MM.1S (cell line): Measurements from ENCODE around the gene NF2.

Experiments used
- DNase-seq: peaks from one replicate; pipeline ENCODE4 v3.0.0-alpha.2; 2015
- H2AFZ ChIP-seq: fragments of 300-600 bp; sonication (generic); 2 replicates; pipeline ENCODE4 v1.6.0; 2016; ENCODE audit warnings: antibody characterized with exemption, low read length
- H3F3A ChIP-seq: fragments of 300-600 bp; sonication (generic); 2 replicates; pipeline ENCODE4 v1.6.1; 2016; ENCODE audit warnings: mild to moderate bottlenecking, antibody characterized with exemption, low read length, moderate library complexity, mixed read lengths; ENCODE audit not compliant: insufficient read depth
- H3K27ac ChIP-seq: fragments of 300-600 bp; sonication (generic); 2 replicates; pipeline ENCODE4 v1.5.1; 2016; ENCODE audit warnings: mild to moderate bottlenecking, low read length
- H3K27me3 ChIP-seq: fragments of 300-600 bp; sonication (generic); replicated peaks from 2 replicates; pipeline ENCODE4 v1.6.0; 2016; ENCODE audit warnings: low read length; ENCODE audit not compliant: insufficient read depth
- H3K36me3 ChIP-seq: fragments of 300-600 bp; sonication (generic); replicated peaks from 2 replicates; pipeline ENCODE4 v1.6.1; 2016; ENCODE audit warnings: mild to moderate bottlenecking, low read length, mixed read lengths; ENCODE audit not compliant: insufficient read depth
- H3K4me1 ChIP-seq: fragments of 300-600 bp; sonication (generic); 2 replicates; pipeline ENCODE4 v1.6.1; 2016; ENCODE audit warnings: low read length, mixed read lengths
- H3K4me2 ChIP-seq: fragments of 300-600 bp; sonication (generic); 2 replicates; pipeline ENCODE4 v1.6.0; 2016; ENCODE audit warnings: low read depth, low read length
- H3K4me3 ChIP-seq: fragments of 300-600 bp; sonication (generic); 2 replicates; pipeline ENCODE4 v1.5.1; 2016; ENCODE audit warnings: low read length, mixed read lengths
- H3K79me2 ChIP-seq: fragments of 300-600 bp; sonication (generic); 2 replicates; pipeline ENCODE4 v1.6.1; 2016; ENCODE audit warnings: mixed run types, low read length, mixed read lengths
- H3K9ac ChIP-seq: fragments of 300-600 bp; sonication (generic); 2 replicates; pipeline ENCODE4 v1.6.1; 2016; ENCODE audit warnings: low read length, mixed read lengths
- H3K9me2 ChIP-seq: fragments of 300-600 bp; sonication (generic); replicated peaks from 2 replicates; pipeline ENCODE4 v1.6.1; 2016; ENCODE audit warnings: mild to moderate bottlenecking, low read length, mixed read lengths; ENCODE audit not compliant: insufficient read depth
- H3K9me3 ChIP-seq: fragments of 300-600 bp; sonication (generic); replicated peaks from 2 replicates; pipeline ENCODE4 v1.6.1; 2016; ENCODE audit warnings: mild to moderate bottlenecking, low read length, mixed read lengths; ENCODE audit not compliant: insufficient read depth
- H4K20me1 ChIP-seq: fragments of 300-600 bp; sonication (generic); 2 replicates; pipeline ENCODE4 v1.6.1; 2016; ENCODE audit warnings: mild to moderate bottlenecking, low read length, moderate library complexity, mixed read lengths; ENCODE audit not compliant: insufficient read depth
- EZH2 ChIP-seq: fragments of 300-600 bp; sonication (generic); optimal IDR thresholded peaks from 2 replicates; pipeline ENCODE3; 2017; ENCODE audit warnings: low read depth, mild to moderate bottlenecking, antibody characterized with exemption, low read length, mixed read lengths
- EZH2phosphoT487 ChIP-seq: fragments of 300-600 bp; sonication (generic); IDR thresholded peaks from 2 replicates; pipeline ENCODE4 v1.6.1; 2018; ENCODE audit warnings: antibody characterized with exemption, low read length
- TF ChIP-seq, protein P1 (sequence below): fragments of 300-600 bp; sonication (generic); IDR thresholded peaks from 2 replicates; pipeline ENCODE4 v1.5.1; 2016; ENCODE audit warnings: antibody characterized with exemption, low read length, mixed read lengths

Gene NF2

DNA sequence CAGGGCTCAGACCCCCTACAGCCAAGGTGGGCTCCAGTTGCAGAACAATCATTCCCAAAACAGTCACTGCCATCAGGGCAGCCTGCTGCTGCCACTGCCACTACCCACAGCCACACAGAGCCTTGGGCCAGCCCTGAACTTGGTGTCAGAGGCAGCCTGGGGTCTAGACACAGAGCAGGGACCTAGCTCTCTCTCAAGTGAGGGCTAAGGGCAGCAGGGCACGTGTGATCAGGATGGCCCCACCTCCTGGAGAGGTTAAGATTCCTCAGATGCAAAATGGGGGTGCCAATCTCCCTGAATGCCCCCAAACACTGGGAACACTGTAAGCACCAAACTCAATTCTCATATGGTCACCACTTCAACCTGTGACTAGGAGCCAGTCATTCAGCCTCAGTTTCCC, 132.0 kb downstream of the NF2 start:
- Histone ChIP-seq H3K27ac (no peak overlapping the region), H3K4me1 (no peaks in the 10 kb centered on the region), H3K9me3 (no peaks in the 10 kb centered on the region), H3K9ac (no peak overlapping the region), H3K4me3 (no peak overlapping the region), H4K20me1 (no peaks in the 10 kb centered on the region), H3K36me3 (no peaks in the 10 kb centered on the region), H3K79me2 (no peaks in the 10 kb centered on the region), H3F3A (no peaks in the 10 kb centered on the region), H2AFZ (no peak overlapping the region), H3K27me3 (no peaks in the 10 kb centered on the region), H3K9me2 (no peaks in the 10 kb centered on the region), H3K4me2 (no peak overlapping the region)
- TF ChIP-seq, protein P1, sequence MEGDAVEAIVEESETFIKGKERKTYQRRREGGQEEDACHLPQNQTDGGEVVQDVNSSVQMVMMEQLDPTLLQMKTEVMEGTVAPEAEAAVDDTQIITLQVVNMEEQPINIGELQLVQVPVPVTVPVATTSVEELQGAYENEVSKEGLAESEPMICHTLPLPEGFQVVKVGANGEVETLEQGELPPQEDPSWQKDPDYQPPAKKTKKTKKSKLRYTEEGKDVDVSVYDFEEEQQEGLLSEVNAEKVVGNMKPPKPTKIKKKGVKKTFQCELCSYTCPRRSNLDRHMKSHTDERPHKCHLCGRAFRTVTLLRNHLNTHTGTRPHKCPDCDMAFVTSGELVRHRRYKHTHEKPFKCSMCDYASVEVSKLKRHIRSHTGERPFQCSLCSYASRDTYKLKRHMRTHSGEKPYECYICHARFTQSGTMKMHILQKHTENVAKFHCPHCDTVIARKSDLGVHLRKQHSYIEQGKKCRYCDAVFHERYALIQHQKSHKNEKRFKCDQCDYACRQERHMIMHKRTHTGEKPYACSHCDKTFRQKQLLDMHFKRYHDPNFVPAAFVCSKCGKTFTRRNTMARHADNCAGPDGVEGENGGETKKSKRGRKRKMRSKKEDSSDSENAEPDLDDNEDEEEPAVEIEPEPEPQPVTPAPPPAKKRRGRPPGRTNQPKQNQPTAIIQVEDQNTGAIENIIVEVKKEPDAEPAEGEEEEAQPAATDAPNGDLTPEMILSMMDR, result no peak
- TF ChIP-seq EZH2 (no peak), EZH2phosphoT487 (no peak)
- DNase-seq, result no peak

DNA sequence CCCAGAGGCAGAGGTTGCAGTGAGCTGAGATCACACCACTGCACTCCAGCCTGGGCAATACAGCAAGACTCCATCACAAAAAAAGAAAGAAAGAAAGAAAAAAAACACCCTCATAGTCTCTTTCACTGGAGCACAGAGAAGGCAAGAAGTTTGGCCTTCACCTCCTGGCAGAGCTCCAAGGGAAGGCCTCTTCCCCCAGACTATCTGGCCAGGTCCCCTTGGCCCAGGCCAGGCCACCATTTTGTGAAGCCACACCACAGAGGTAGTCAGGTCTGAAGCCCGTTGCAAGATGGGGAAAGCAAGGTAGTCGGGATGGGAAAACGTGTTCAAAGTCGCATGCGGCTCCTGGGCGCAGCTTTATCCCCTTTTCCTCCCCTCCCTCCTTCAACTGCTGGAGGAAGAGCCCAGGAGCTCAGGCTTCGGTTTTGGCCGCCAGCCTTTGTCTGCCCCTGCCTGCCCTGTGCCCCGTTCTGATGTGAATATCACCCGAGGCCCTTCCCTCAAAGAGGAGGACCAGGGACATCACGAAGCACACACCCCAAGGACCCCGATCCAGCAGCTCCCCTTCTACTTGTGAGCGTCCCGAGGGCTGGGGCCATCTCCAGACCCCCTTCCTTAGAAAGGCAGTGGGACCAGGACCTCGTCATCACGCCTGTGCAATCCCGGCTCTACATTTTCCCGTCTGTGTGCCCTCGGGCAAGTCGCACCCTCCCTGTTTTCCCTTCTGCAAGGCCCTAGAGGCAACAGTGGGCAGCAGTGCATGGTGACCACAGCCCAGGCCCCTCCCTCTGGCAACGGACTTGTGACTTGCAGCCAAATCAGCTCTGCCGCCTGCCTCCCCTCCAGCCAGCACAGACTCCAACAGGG, 134.1 kb downstream of the NF2 start:
- Histone ChIP-seq H3K4me2 (no peak overlapping the region), H4K20me1 (no peaks in the 10 kb centered on the region), H3K27ac (no peak overlapping the region), H3K27me3 (no peaks in the 10 kb centered on the region), H3K9ac (no peak overlapping the region), H3K4me3 (no peak overlapping the region), H3K36me3 (no peaks in the 10 kb centered on the region), H3F3A (no peaks in the 10 kb centered on the region), H2AFZ (no peak overlapping the region), H3K9me3 (no peaks in the 10 kb centered on the region), H3K9me2 (no peaks in the 10 kb centered on the region), H3K4me1 (no peaks in the 10 kb centered on the region), H3K79me2 (no peaks in the 10 kb centered on the region)
- TF ChIP-seq EZH2, result no peak
- TF ChIP-seq, protein P1, result no peak
- no peak for TF ChIP-seq EZH2phosphoT487
- no peak for DNase-seq

DNA sequence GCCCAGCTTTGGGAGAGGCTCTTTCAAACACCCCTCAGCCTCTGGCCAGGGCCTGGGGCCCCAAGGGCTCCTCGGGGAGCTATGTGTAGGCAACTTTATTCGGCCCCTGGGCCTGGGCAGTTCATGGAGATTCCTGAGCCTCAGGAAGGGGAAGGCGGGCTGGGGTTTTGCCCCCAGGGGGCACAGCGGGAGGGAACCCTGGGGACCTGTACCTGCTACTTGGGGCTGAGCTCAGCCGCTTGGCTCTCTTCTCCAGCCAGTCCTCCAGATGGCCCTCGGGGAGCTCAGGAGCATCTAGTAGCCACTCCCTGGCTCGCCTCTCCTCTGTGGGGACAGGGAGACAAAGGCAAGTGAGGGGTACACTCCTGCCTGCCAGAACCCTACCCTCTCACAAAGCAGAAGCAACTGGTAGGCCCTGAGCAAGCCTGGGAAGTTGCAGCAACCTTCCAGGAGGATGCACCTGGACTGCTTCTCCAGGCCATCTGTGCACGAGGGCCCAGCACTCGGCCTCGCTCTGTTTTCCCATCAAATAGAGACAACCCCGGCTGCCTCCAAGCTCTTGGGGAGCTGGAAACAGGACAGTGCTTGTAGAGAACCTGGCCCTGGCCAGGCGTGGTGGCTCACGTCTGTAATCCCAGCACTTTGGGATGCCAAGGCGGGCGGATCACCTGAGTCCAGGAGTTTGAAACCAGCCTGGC, 134.8 kb downstream of the NF2 start:
- no peak overlapping the region for H2AFZ ChIP-seq
- H3K4me1 ChIP-seq, result no peaks in the 10 kb centered on the region
- H4K20me1 ChIP-seq, result no peaks in the 10 kb centered on the region
- no peak overlapping the region for H3K4me2 ChIP-seq
- H3K4me3 ChIP-seq, result no peak overlapping the region
- no peak overlapping the region for H3K27ac ChIP-seq
- no peaks in the 10 kb centered on the region for H3F3A ChIP-seq
- H3K9ac ChIP-seq, result no peak overlapping the region
- no peaks in the 10 kb centered on the region for H3K79me2 ChIP-seq
- no peak for DNase-seq
- TF ChIP-seq EZH2phosphoT487 (no peak), EZH2 (no peak)
- TF ChIP-seq, protein P1, result no peak
- H3K36me3 ChIP-seq, result no peaks in the 10 kb centered on the region
- no peaks in the 10 kb centered on the region for H3K9me3 ChIP-seq
- H3K9me2 ChIP-seq, result no peaks in the 10 kb centered on the region
- H3K27me3 ChIP-seq, result no peaks in the 10 kb centered on the region
